Activated naive CD4-positive, alpha-beta T cell treated with anti-CD3 and anti-CD28 coated beads, Interleukin-2, amount 50 U/mL, for 16 hours (primary cell): Measurements from ENCODE around the gene EPHA8.

Experiments
- DNase-seq: peaks from one replicate; pipeline ENCODE4 v3.0.0-alpha.2; 2020

The EPHA8 gene

GRCh38 chr1:22625262-22625925 is 62.1 kb downstream of the EPHA8 start:
- DNase-seq, result no peak

- no peak for DNase-seq
These were observed 63.2 kb downstream of the EPHA8 start for GRCh38 chr1:22626237-22627157.

DNA sequence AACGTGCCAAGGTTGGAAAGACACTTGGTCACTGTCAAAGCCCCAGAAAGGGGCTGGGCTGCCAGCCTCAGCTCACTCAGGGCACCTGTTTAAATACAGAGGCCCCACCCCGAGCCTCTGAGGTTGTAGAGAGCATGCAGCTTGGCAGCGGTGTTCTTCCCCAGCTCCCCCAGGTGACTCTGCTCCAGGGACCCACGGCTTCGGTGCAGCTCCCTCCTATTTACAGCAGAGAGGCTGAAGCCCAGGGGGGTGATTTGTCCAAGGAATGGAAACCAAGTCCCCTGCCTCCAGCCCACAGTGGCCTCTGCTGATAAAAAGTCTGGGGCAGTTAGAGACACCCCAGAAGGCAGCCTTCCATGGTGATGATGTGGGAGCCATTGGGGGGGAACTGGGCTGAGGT is 64.0 kb downstream of the EPHA8 start:
- no peak for DNase-seq

DNA sequence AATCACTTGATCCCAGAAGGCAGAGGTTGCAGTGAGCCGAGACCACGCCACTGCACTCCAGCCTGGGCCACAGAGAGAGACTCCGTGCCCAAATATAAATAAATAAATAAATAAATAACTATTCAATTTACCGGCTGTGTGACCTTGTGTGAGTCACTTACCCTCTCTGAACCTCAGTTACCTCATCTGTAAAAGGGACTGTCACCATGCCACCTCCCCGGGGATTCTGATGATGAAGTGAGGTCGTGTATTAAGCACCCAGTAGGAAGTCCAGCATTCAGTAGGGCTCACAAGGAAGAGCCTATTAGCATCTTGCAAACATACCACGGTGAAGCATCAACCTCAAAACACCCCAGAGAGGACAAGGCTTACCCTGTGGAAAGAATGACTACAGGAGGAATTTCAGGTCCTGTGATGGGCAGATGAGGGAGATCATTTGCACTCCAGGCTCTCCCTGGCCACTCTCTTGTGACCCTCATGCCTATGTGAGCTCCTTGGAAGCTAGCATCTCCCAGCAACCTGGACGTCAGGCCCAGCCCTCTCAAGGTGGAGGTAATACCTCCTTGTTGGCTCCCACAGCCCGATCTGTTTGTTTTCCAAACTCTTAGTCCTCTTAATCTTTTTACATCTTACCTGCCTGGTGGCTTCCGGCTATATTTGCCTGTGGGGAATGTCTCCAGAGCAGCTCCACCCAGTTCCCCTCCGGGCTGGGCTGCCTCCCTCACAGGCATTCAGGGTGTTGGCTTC is 65.6 kb downstream of the EPHA8 start:
- DNase-seq, result no peak

- no peak for DNase-seq
These were observed 66.6 kb downstream of the EPHA8 start for GRCh38 chr1:22629886-22630285.

DNA sequence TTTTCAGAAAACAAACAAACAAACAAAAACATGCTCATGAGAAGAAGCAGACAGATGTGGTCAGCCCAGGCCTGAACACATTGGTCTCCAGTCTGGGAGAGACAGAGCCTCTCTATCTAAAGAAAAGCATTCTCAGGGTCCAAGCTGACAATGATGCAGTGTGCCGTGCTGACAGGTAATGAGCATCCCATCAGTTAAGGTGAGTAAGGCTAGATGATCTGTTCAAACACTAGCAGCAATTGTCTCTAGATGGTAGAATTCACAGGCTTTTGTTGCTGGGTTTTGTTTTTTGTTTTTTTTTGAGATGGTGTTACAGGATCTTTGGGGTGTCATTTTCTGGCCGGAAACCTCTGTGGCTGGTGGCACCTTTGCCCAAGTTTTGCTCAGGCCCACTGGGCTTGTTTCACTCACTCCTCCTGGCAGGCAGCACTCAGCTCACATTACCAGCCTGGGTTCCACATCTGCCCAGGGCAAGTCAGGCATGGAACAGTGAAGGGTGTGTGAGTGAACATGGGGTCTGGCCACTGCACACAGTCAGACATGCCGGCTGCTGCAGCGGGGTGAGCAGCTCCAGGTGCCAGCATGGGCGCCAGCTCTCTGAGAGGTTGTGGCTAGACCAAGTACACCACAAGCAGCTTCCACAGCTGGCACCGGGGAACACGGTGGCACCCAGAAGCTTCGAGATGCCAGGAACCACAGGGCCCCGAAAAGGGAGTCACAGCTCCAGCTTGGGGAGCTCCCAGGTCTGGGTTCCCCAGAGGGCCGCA is 70.6 kb downstream of the EPHA8 start:
- no peak for DNase-seq

- no peak for DNase-seq
These were observed 72.1 kb downstream of the EPHA8 start for GRCh38 chr1:22635436-22635835.

- no peak for DNase-seq
These were observed 73.1 kb downstream of the EPHA8 start, which contains the start of gene C1QA for GRCh38 chr1:22636353-22636752. C1QA (plus strand) TSS chr1:22636628; CDS start chr1:22637617, 989 bp downstream.

GRCh38 chr1:22636927-22637326 is 73.6 kb downstream of the EPHA8 start:
- DNase-seq, result no peak

DNA sequence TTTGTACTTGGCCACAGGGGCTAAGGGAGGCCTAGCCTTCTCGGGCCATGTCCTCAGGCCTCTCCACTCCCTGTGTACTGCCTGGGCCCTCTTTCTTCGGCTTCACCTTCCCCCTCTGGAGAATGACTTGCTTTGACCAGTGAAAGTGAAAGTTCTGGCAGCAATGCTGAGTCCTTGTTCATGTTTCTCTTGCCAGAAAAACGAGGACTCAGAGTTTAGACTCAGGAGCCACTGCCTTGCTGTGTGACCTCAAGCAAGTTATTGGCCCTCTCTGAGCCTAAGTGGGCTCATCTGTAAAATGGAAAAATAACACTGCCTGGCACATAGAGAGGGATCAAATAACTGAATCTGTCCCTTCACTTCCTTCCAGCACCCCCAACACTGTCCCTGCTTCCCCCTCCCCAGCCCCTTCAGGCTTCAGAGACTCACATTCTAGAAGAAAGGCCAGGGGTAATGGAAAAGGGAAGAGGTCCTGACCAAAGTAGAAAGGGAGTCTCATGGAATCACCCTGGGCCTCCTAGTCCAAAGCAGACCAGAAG is 74.7 kb downstream of the EPHA8 start:
- no peak for DNase-seq

DNA sequence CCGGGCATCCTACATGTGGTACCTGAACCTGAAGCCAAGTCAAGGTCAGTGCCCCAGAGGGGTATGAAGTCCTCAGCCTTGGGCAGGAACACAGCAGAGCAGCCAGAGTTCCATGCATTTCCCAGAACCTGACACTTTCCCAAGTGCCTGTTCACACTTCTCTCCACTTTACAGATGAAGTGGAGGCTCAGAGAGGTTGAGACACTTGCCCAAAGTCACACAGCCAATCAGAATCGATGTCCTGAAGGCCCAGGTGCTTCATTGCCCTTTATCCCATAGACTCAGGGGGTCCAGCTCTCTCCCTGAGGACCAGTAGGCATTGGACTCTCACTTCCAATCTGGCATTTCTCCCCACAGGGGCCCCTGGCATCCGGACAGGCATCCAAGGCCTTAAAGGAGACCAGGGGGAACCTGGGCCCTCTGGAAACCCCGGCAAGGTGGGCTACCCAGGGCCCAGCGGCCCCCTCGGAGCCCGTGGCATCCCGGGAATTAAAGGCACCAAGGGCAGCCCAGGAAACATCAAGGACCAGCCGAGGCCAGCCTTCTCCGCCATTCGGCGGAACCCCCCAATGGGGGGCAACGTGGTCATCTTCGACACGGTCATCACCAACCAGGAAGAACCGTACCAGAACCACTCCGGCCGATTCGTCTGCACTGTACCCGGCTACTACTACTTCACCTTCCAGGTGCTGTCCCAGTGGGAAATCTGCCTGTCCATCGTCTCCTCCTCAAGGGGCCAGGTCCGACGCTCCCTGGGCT is 75.4 kb downstream of the EPHA8 start:
- DNase-seq, result no peak

DNA sequence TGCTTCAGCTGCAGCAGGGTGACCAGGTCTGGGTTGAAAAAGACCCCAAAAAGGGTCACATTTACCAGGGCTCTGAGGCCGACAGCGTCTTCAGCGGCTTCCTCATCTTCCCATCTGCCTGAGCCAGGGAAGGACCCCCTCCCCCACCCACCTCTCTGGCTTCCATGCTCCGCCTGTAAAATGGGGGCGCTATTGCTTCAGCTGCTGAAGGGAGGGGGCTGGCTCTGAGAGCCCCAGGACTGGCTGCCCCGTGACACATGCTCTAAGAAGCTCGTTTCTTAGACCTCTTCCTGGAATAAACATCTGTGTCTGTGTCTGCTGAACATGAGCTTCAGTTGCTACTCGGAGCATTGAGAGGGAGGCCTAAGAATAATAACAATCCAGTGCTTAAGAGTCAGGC is 76.0 kb downstream of the EPHA8 start:
- no peak for DNase-seq

GRCh38 chr1:22641247-22641646 is 78.0 kb downstream of the EPHA8 start:
- DNase-seq, result no peak

GRCh38 chr1:22641906-22642636 is 78.8 kb downstream of the EPHA8 start:
- DNase-seq, result peak; percentile 75

DNA sequence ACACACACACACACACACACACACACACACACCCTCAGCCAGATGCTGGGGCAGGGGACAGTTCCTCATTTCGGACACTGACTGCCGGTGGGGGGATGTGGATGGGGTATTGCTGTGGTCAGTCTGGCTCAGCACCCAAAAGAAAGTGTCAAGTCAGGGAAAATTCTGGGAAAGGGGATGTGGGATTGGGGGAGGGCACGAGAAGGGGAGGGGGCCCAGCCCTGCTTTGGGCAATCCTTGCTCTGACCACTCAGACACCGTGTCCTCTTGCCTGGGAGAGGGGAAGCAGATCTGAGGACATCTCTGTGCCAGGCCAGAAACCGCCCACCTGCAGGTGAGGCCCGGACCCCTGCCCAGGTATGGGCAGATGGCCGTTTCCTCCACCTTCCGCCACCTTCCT is 80.1 kb downstream of the EPHA8 start, which contains the start of gene C1QC:
C1QC (plus strand) TSS at position 253 of the 400 bp plus-strand sequence. CDS start 391 bp downstream, outside the sequence.
- DNase-seq, result no peak

DNA sequence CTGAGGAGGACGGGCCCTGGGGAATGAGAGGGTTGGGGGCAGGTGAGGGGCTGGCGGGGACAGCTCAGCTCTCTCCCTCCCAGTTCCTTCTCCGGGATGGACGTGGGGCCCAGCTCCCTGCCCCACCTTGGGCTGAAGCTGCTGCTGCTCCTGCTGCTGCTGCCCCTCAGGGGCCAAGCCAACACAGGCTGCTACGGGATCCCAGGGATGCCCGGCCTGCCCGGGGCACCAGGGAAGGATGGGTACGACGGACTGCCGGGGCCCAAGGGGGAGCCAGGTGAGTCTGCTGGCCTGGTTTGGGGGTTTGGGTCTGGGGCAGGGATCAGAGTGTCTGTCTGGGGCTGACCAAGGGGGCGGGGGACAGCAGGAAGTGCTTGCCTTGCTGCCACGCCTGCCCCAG is 80.6 kb downstream of the EPHA8 start:
- no peak for DNase-seq

GRCh38 chr1:22645931-22646330 is 82.6 kb downstream of the EPHA8 start:
- no peak for DNase-seq

DNA sequence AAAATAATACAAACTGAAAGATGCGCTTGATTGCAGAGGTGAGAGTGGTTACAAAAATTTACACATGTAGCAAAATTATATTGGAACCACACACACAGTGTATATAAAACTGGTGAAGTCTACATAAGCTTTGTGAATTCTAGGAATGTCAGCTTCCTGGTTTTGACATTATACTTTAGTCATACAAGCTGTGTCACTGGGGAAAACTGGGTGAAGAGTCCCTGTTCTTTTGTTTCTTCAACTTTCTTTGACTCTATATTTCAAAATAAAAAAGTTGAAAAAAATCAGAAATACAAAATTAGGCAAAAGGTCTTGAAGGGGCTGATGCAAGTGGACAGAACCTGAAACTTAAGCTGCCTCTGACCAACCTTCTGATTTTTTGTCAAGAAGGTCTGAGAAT is 83.1 kb downstream of the EPHA8 start:
- no peak for DNase-seq

GRCh38 chr1:22650089-22650693 is 86.9 kb downstream of the EPHA8 start:
- no peak for DNase-seq
